ENCODE data around the gene PRICKLE1. TPM values are rescaled to one million over a fixed set of nuclear protein-coding genes. Genes with fewer than 3 reads are reported as not detected.

PRICKLE1 gene
- total and polyA plus RNA-seq, 10 of the 15 experiments (the other 5 are each of a cell fraction or from before 2014, with no cell fraction given): 0.47 to 2.8 (median 0.86) TPM

DNA sequence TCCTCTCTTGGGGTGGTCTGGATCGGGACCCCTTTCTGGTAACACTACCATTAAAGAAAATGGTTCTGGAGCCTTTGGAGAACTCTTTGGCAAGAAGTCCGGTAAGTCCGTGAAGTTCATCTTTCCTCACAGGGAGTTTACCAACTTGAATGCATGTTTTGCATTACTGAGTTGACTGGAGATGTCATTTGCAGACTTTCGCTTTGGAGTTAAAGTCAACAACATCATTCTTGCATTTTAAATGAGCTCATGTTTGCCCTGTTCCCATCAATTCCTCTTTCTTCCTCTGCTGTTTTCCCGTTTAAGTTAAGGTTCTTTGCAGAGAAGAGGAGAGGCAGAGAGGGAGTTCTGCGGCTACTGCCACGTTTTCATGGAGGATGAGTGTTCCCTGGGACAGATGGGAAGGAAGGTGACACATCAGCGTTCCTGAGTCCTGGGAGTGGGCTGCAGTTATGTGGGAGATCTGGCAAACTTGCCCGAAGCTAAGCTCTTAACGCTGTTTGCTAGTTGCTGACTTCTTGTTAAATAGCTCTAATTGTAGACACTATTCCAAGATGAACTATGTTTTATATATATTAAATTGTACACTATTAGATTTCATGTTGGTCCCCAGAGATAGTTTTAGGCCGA, 18.8 kb upstream of the PRICKLE1 start:
- no peak overlapping the region for H3K4me3 ChIP-seq
- RAD21 ChIA-PET (ENCODE audit: unreplicated experiment): no interaction called here
- H3K4me2 ChIP-seq (ENCODE audit: control insufficient read depth, insufficient read depth): no peak overlapping the region
- DNase-seq (ENCODE audit: low read depth, low spot score): no peak
- TF ChIP-seq SMC3 (IDR thresholded peaks at IDR 0.05; ENCODE audit: borderline replicate concordance, low read length) (no peak), E4F1 (IDR thresholded peaks at IDR 0.05; ENCODE audit: borderline replicate concordance, partially characterized antibody) (no peak), IKZF2 (IDR thresholded peaks at IDR 0.05) (no peak)
- no peaks in the 10 kb centered on the region for H3K79me2 ChIP-seq (ENCODE audit: control insufficient read depth, insufficient read depth, low read length)
- intact Hi-C loops (cut with micrococcal nuclease; ENCODE audit: unreplicated experiment) (no loop called here), in situ Hi-C loops (cut with MboI) (loop anchor here (25.0 kb wide), 1 partner anchor 104 kb away; no protein-coding TSS in a partner anchor)
- no peak for ATAC-seq
- H3K36me3 ChIP-seq (ENCODE audit: control insufficient read depth in 2 of 2, insufficient read depth in 2 of 2, low read length in 1 of 2): no peaks in the 10 kb centered on the region
- BruUV-seq (replicated peaks): no TSS peak
- no peak for FAIRE-seq
- POLR2A ChIA-PET: no interaction called here
- no peaks in the 10 kb centered on the region for H4K20me1 ChIP-seq (ENCODE audit: control insufficient read depth, insufficient read depth)
- 33% methylated on average over 11 of the region's 11 CpGs for WGBS (ENCODE audit: insufficient coverage, insufficient replicate concordance, low lambda C conversion rate, missing lambda C conversion rate)
- CTCF ChIA-PET: no interaction called here
- SMC1A ChIA-PET (ENCODE audit: uncharacterized antibody, unreplicated experiment): interaction anchor here (2.2 kb wide), 1 partner anchor 22 kb away, joined by 10 read pairs; no protein-coding TSS in a partner anchor
- no peaks in the 10 kb centered on the region for H3K9me3 ChIP-seq (replicated peaks; ENCODE audit: control insufficient read depth, insufficient read depth, low read length)
- H3K4me1 ChIP-seq (ENCODE audit: control insufficient read depth, insufficient read depth, low read length): no peaks in the 10 kb centered on the region
- no peak overlapping the region for H3K9ac ChIP-seq (ENCODE audit: control insufficient read depth, insufficient read depth, low read length)
- no peak overlapping the region for H3K27ac ChIP-seq (ENCODE audit: control insufficient read depth, insufficient read depth)
- H3K27me3 ChIP-seq (replicated peaks in 1 of 2; ENCODE audit: control insufficient read depth in 2 of 2, insufficient read depth in 2 of 2, low read length in 1 of 2): no peaks in the 10 kb centered on the region; a peak in 1 of 4 replicates
- H2AFZ ChIP-seq (ENCODE audit: control insufficient read depth, low read depth, low read length): no peak overlapping the region

DNA sequence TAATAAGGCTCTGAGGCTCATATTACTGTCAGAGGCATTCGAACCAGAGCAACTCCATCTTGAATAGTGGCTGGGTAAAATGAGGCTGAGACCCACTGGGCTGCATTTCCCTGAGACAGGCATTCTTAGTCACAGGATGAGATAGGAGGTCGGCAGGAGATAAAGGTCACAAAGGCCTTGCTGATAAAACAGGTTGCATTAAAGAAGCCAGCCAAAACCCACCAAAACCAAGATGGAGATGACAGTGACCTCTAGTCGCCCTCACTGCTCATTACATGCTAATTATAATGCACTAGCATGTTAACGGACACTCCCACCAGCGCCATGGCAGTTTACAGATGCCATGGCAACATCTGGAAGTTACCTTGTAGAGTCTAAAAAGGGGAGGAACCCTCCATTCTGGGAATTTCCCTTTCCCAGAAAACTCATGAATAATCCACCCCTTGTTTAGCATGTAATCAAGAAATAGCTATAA, 18.1 kb upstream of the PRICKLE1 start:
- ChIA-PET SMC1A (ENCODE audit: uncharacterized antibody, unreplicated experiment) (interaction anchor here (2.2 kb wide), 1 partner anchor 23 kb away, joined by 10 read pairs; no protein-coding TSS in a partner anchor), POLR2A (no interaction called here), CTCF (no interaction called here), RAD21 (ENCODE audit: unreplicated experiment) (no interaction called here)
- Histone ChIP-seq H3K79me2 (ENCODE audit: control insufficient read depth, insufficient read depth, low read length) (no peaks in the 10 kb centered on the region), H3K27me3 (replicated peaks in 1 of 2; ENCODE audit: control insufficient read depth in 2 of 2, insufficient read depth in 2 of 2, low read length in 1 of 2) (no peaks in the 10 kb centered on the region; a peak in 1 of 4 replicates), H3K4me1 (ENCODE audit: control insufficient read depth, insufficient read depth, low read length) (no peaks in the 10 kb centered on the region), H3K27ac (ENCODE audit: control insufficient read depth, insufficient read depth) (no peak overlapping the region), H3K4me2 (ENCODE audit: control insufficient read depth, insufficient read depth) (no peak overlapping the region), H2AFZ (ENCODE audit: control insufficient read depth, low read depth, low read length) (no peak overlapping the region), H3K9ac (ENCODE audit: control insufficient read depth, insufficient read depth, low read length) (no peak overlapping the region), H4K20me1 (ENCODE audit: control insufficient read depth, insufficient read depth) (no peaks in the 10 kb centered on the region), H3K36me3 (ENCODE audit: control insufficient read depth in 2 of 2, insufficient read depth in 2 of 2, low read length in 1 of 2) (no peaks in the 10 kb centered on the region), H3K9me3 (replicated peaks; ENCODE audit: control insufficient read depth, insufficient read depth, low read length) (no peaks in the 10 kb centered on the region), H3K4me3 (no peak overlapping the region)
- in situ Hi-C loops (cut with MboI): loop anchor here (25.0 kb wide), 1 partner anchor 105 kb away; no protein-coding TSS in a partner anchor
- FAIRE-seq: no peak
- no TSS peak for BruUV-seq (replicated peaks)
- peak; percentile 35; the same call in 2 of the 3 replicates for ATAC-seq
- DNase-seq (ENCODE audit: low read depth, low spot score): no peak
- intact Hi-C loops (cut with micrococcal nuclease; ENCODE audit: unreplicated experiment): no loop called here
- 30% methylated on average over 5 of the region's 5 CpGs for WGBS (ENCODE audit: insufficient coverage, insufficient replicate concordance, low lambda C conversion rate, missing lambda C conversion rate)
- TF ChIP-seq YY1 (IDR thresholded peaks at IDR 0.05; ENCODE audit: low read depth, low read length): no peak
- TF ChIP-seq BACH1 (IDR thresholded peaks at IDR 0.05; ENCODE audit: borderline replicate concordance): no peak
- TF ChIP-seq ELK1 (IDR thresholded peaks at IDR 0.05; ENCODE audit: low read depth, low read length): no peak
- TF ChIP-seq IKZF1 (conservative IDR thresholded peaks at IDR 0.05): no peak
- TF ChIP-seq ZNF622 (IDR thresholded peaks at IDR 0.05): no peak
- no peak for TF ChIP-seq USF1 (IDR thresholded peaks at IDR 0.05; ENCODE audit: borderline replicate concordance, extremely low read length, insufficient read depth, low read depth, low read length)
- no peak for TF ChIP-seq ZNF24 (IDR thresholded peaks at IDR 0.05)
- no peak for TF ChIP-seq FOS (IDR thresholded peaks at IDR 0.05; ENCODE audit: borderline replicate concordance, extremely low read depth, insufficient read length)
- no peak for TF ChIP-seq RCOR1 (conservative IDR thresholded peaks at IDR 0.05; ENCODE audit: low read depth, low read length)
- TF ChIP-seq DPF2 (IDR thresholded peaks at IDR 0.05): no peak

Measured in GM12878 (cell line).